HCT116 (cell line): Measurements from ENCODE around the gene LAMA4. TPM values are rescaled to one million over a fixed set of nuclear protein-coding genes. Genes with fewer than 3 reads are reported as not detected.

Experiments used
- ATAC-seq: fragments of 200-7000 bp; cut with Tn5 transposase; 2 replicates; pipeline ENCODE4 v1.9.1; 2020; ENCODE audit warnings: mild to moderate bottlenecking, moderate library complexity
- BruUV-seq: library from RNA; stranded (reverse); fragments of 400-500 nt; replicated peaks from 2 replicates; lab custom pipeline; 2021; lab: Mats Ljungman, UMichigan
- CTCF ChIA-PET: fragments of 300-600 bp; sonication (Branson Sonifier 250); formaldehyde crosslinking; loops from one replicate; lab custom pipeline; 2021; ENCODE audit warnings: antibody characterized with exemption; lab: Charles Lee
- POLR2A ChIA-PET: fragments of 300-600, 350-600 bp; sonication (Branson Sonifier 250); formaldehyde crosslinking; loops from one replicate; lab custom pipeline; 2021; ENCODE audit warnings: antibody characterized with exemption; lab: Charles Lee
- RAD21 ChIA-PET, 2 experiments: fragments of 300-600 bp; sonication (Branson Sonifier 250); formaldehyde crosslinking; loops; one replicate each; lab custom pipeline; 2023; ENCODE audit warnings: low total read pairs in 2 of 2; ENCODE audit not compliant: uncharacterized antibody in 2 of 2, unreplicated experiment in 2 of 2, low non-redundant PET in 1 of 2; lab: Charles Lee
- DNase-seq: peaks from one replicate; pipeline ENCODE4 v3.0.0-alpha.2; 2010; ENCODE audit warnings: low read depth, low spot score
- H2AFZ ChIP-seq: fragments of 200-600 bp; shearing (Covaris generic), sonication (generic); 2 replicates; pipeline ENCODE4 v1.6.1; 2017; ENCODE audit warnings: low read depth, mixed run types, mixed read lengths, antibody characterized with exemption, low read length; ENCODE audit not compliant: poor library complexity, severe bottlenecking
- H3K27ac ChIP-seq: 2 replicates; pipeline ENCODE4 v1.5.1; 2012; ENCODE audit warnings: low read depth, low read length
- H3K27me3 ChIP-seq: fragments of 200-600 bp; sonication (generic); 2 replicates; pipeline ENCODE4 v1.6.1; 2016; ENCODE audit warnings: mixed run types, low read length, mixed read lengths; ENCODE audit not compliant: insufficient read depth
- H3K36me3 ChIP-seq, 2 experiments: fragments of 200-500 bp in 1 of 2; fragments of 200-600 bp in 1 of 2; sonication (Bioruptor generic) in 1 of 2; sonication (generic) in 1 of 2; 2 replicates each; pipeline versions ENCODE4 v1.5.1 to v1.6.1; 2014 to 2016; ENCODE audit warnings: low read length in 2 of 2, inconsistent platforms in 1 of 2, mixed read lengths in 1 of 2, mixed run types in 1 of 2; ENCODE audit not compliant: insufficient read depth in 2 of 2, control insufficient read depth in 1 of 2
- H3K4me1 ChIP-seq, 2 experiments: fragments of 200-600 bp in 1 of 2; sonication (generic) in 1 of 2; 2 replicates each; pipeline versions ENCODE4 v1.5.1 to v1.6.1; 2012 to 2017; ENCODE audit warnings: low read length in 2 of 2, inconsistent platforms in 1 of 2, mild to moderate bottlenecking in 1 of 2, mixed read lengths in 1 of 2, mixed run types in 1 of 2, moderate library complexity in 1 of 2; ENCODE audit not compliant: insufficient read depth in 2 of 2, control insufficient read depth in 1 of 2
- H3K4me2 ChIP-seq: fragments of 200-600 bp; sonication (generic); 2 replicates; pipeline ENCODE4 v1.6.1; 2017; ENCODE audit warnings: mixed run types, low read length, mixed read lengths
- H3K4me3 ChIP-seq, 2 experiments: fragments of 200-600 bp in 1 of 2; sonication (generic) in 1 of 2; replicated peaks in 1 of 2; 2 replicates each; pipeline ENCODE4 v1.5.1; 2011 to 2016; ENCODE audit warnings: low read length in 2 of 2, control low read depth in 1 of 2, low read depth in 1 of 2, mild to moderate bottlenecking in 1 of 2, mixed read lengths in 1 of 2, mixed run types in 1 of 2
- H3K79me2 ChIP-seq: fragments of 200-600 bp; sonication (generic); 2 replicates; pipeline ENCODE4 v1.6.1; 2017; ENCODE audit warnings: mild to moderate bottlenecking, mixed run types, low read length, moderate library complexity, mixed read lengths; ENCODE audit not compliant: insufficient read depth
- H3K9ac ChIP-seq: fragments of 200-600 bp; sonication (generic); 2 replicates; pipeline ENCODE4 v1.6.1; 2016; ENCODE audit warnings: low read length, mixed read lengths
- H3K9me2 ChIP-seq: fragments of 200-600 bp; sonication (generic), shearing (Covaris generic); 2 replicates; pipeline ENCODE4 v1.6.1; 2017; ENCODE audit warnings: mixed run types, mild to moderate bottlenecking, moderate library complexity; ENCODE audit not compliant: insufficient read depth
- H3K9me3 ChIP-seq, 2 experiments: fragments of 200-500 bp in 1 of 2; fragments of 200-600 bp in 1 of 2; sonication (Bioruptor generic) in 1 of 2; sonication (generic) in 1 of 2; 2 replicates each; pipeline ENCODE4 v1.6.1; 2014 to 2017; ENCODE audit warnings: low read length in 2 of 2, mixed read lengths in 2 of 2, inconsistent platforms in 1 of 2, low read depth in 1 of 2, mild to moderate bottlenecking in 1 of 2, mixed run types in 1 of 2, moderate library complexity in 1 of 2; ENCODE audit not compliant: control insufficient read depth in 1 of 2, insufficient read depth in 1 of 2
- H4K20me1 ChIP-seq: fragments of 200-600 bp; sonication (generic), shearing (Covaris generic); 2 replicates; pipeline ENCODE4 v1.6.1; 2017; ENCODE audit warnings: mixed run types, mild to moderate bottlenecking, moderate library complexity; ENCODE audit not compliant: insufficient read depth
- ATF3 ChIP-seq: IDR thresholded peaks from 2 replicates; pipeline ENCODE4 v1.6.1; 2012
- ELF1 ChIP-seq: IDR thresholded peaks from 2 replicates; pipeline ENCODE4 v1.6.1; 2012; ENCODE audit warnings: low read depth, borderline replicate concordance
- EZH2 ChIP-seq: fragments of 200-600 bp; sonication (generic); IDR thresholded peaks from 2 replicates; pipeline ENCODE4 v1.6.1; 2017; ENCODE audit warnings: antibody characterized with exemption, mixed run types
- EZH2phosphoT487 ChIP-seq: fragments of 200-600 bp; IDR thresholded peaks from 2 replicates; pipeline ENCODE4 v1.6.1; 2018; ENCODE audit warnings: antibody characterized with exemption, borderline replicate concordance
- JUND ChIP-seq: IDR thresholded peaks from 2 replicates; pipeline ENCODE4 v1.6.1; 2012
- POLR2A ChIP-seq: IDR thresholded peaks from 2 replicates; pipeline ENCODE4 v1.7.0; 2011; ENCODE audit warnings: borderline replicate concordance; ENCODE audit not compliant: insufficient read depth, insufficient read length; ENCODE audit errors: extremely low read depth
- POLR2AphosphoS5 ChIP-seq: IDR thresholded peaks from 2 replicates; pipeline ENCODE4 v1.6.1; 2011; ENCODE audit warnings: mild to moderate bottlenecking, low read depth, low read length, moderate library complexity
- RAD21 ChIP-seq: IDR thresholded peaks from 2 replicates; pipeline ENCODE4 v1.6.1; 2012; ENCODE audit warnings: low read depth, mild to moderate bottlenecking
- SIN3A ChIP-seq: IDR thresholded peaks from 2 replicates; pipeline ENCODE4 v1.6.1; 2012; ENCODE audit warnings: low read depth
- SRF ChIP-seq: IDR thresholded peaks from 2 replicates; pipeline ENCODE4 v1.6.1; 2012; ENCODE audit warnings: low read depth
- ZFX ChIP-seq: fragments of 450-650 bp; IDR thresholded peaks from 2 replicates; pipeline ENCODE4 v1.6.1; 2017
- ZNF274 ChIP-seq: fragments of 200-500 bp; sonication (Bioruptor generic); IDR thresholded peaks from 2 replicates; pipeline ENCODE4 v1.6.1; 2014; ENCODE audit warnings: mild to moderate bottlenecking, low read depth, low read length, inconsistent platforms
- intact Hi-C: fragments of 100-400 bp; cut with micrococcal nuclease; formaldehyde crosslinking; loops from 2 replicates; pipeline ENCODE4 v1.10.0; 2022
- total RNA-seq: library from RNA; stranded (reverse); gene quantifications from one replicate; pipeline ENCODE4 v1.2.1, GENCODE V29; 2021; ENCODE audit not compliant: unreplicated experiment
- TF ChIP-seq, protein P1 (sequence below), 3 experiments: fragments of 200-600 bp in 1 of 3; sonication (generic) in 1 of 3; IDR thresholded peaks in 2 of 3; conservative IDR thresholded peaks in 1 of 3; 2 replicates each; pipeline ENCODE4 v1.5.1; 2012 to 2017; ENCODE audit warnings: low read depth in 2 of 3, low read length in 2 of 3, antibody characterized with exemption in 1 of 3, borderline replicate concordance in 1 of 3, control low read depth in 1 of 3, mild to moderate bottlenecking in 1 of 3, mixed read lengths in 1 of 3, mixed run types in 1 of 3, moderate library complexity in 1 of 3; ENCODE audit not compliant: insufficient read depth in 1 of 3

LAMA4 gene
- total RNA-seq, 1 experiment from 2014 or later: 2.2 TPM

- no peaks in the 10 kb centered on the region for H3K79me2 ChIP-seq
- H3K9me3 ChIP-seq: no peaks in the 10 kb centered on the region
- POLR2A ChIA-PET: no interaction called here
- no peak for DNase-seq
- RAD21 ChIA-PET: no interaction called here
- H3K4me2 ChIP-seq: no peak overlapping the region
- no peak overlapping the region for H3K9ac ChIP-seq
- H3K4me1 ChIP-seq: peaks cover 0 to 23% of the 10 kb centered on the region in 2 experiments; a peak in 1 of 4 replicates
- TF ChIP-seq EZH2 (no peak), ATF3 (no peak), POLR2A (no peak), ZNF274 (no peak), SRF (no peak), JUND (no peak), SIN3A (no peak), POLR2AphosphoS5 (no peak), ELF1 (no peak), RAD21 (no peak), ZFX (no peak), EZH2phosphoT487 (no peak)
- TF ChIP-seq, protein P1, sequence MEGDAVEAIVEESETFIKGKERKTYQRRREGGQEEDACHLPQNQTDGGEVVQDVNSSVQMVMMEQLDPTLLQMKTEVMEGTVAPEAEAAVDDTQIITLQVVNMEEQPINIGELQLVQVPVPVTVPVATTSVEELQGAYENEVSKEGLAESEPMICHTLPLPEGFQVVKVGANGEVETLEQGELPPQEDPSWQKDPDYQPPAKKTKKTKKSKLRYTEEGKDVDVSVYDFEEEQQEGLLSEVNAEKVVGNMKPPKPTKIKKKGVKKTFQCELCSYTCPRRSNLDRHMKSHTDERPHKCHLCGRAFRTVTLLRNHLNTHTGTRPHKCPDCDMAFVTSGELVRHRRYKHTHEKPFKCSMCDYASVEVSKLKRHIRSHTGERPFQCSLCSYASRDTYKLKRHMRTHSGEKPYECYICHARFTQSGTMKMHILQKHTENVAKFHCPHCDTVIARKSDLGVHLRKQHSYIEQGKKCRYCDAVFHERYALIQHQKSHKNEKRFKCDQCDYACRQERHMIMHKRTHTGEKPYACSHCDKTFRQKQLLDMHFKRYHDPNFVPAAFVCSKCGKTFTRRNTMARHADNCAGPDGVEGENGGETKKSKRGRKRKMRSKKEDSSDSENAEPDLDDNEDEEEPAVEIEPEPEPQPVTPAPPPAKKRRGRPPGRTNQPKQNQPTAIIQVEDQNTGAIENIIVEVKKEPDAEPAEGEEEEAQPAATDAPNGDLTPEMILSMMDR (IDR thresholded peaks at IDR 0.05 in 2 of 3, conservative IDR thresholded peaks at IDR 0.05 in 1 of 3; ENCODE audit: borderline replicate concordance in 1 of 3, insufficient read depth in 1 of 3, low read depth in 2 of 3, low read length in 2 of 3): no peak
- H2AFZ ChIP-seq: peak overlapping the region; percentile 88
- intact Hi-C loops: no loop called here
- H3K4me3 ChIP-seq: no peak overlapping the region
- no peaks in the 10 kb centered on the region for H3K27me3 ChIP-seq
- no peak for ATAC-seq
- no peaks in the 10 kb centered on the region for H4K20me1 ChIP-seq
- CTCF ChIA-PET: interaction anchor here (1.6 kb wide), 1 partner anchor 75 kb away, joined by 4 read pairs; no protein-coding TSS in a partner anchor
- no peak overlapping the region for H3K27ac ChIP-seq
- no peaks in the 10 kb centered on the region for H3K36me3 ChIP-seq
- H3K9me2 ChIP-seq: no peaks in the 10 kb centered on the region; the same call in 1 of the 2 replicates
- no TSS peak for BruUV-seq
These were observed 554 bp upstream of the LAMA4 start for GRCh38 chr6:112254921-112255320.
